HPDE6-E6E7 (cell line): ENCODE measurements around the gene CCBE1.
A peak's percentile ranks its signal among the peaks of the same experiment; 100 is the strongest.

Source experiments
- DNase-seq: peaks from one replicate; pipeline ENCODE4 v3.0.0; 2011; ENCODE audit warnings: missing footprints; ENCODE audit errors: extremely low spot score

Gene CCBE1

DNA sequence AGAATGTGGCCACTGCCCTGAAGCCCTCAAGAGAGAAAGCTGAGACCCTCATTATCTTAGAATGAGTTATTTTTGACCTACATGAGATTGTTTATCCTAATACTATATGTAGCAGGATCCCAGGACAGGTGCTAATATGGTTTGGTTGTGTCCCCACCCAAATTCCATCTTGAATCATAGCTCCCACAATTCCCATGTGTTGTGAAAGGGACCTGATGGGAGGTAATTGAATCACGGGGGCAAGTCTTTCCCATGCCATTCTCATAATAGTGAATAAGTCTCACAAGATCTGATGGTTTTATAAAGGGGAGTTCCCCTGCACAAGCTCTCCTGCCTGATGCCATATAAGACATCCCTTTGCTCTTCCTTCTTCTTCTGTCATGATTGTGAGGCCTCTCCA is 76.8 kb downstream of the CCBE1 start:
- DNase-seq, result no peak

DNA sequence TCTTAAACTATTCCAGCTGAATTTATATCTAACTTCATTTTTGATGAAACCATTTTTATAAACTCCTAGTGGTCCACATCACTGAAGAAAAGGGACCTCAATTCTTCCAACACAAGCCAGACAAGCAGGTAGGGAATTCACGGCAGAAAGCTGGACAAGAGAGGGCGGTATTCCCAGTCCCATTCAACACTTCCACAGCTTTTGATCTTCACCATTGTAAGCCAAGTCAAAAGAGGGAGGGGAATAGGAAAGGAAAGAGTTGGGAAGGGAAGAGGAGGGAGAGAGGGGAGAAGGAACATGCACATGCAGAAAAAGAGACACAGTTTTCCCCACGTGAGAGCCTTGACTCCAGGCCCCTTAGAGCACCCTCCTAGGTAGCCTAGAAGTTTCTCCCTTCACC is 77.4 kb downstream of the CCBE1 start:
- no peak for DNase-seq

DNA sequence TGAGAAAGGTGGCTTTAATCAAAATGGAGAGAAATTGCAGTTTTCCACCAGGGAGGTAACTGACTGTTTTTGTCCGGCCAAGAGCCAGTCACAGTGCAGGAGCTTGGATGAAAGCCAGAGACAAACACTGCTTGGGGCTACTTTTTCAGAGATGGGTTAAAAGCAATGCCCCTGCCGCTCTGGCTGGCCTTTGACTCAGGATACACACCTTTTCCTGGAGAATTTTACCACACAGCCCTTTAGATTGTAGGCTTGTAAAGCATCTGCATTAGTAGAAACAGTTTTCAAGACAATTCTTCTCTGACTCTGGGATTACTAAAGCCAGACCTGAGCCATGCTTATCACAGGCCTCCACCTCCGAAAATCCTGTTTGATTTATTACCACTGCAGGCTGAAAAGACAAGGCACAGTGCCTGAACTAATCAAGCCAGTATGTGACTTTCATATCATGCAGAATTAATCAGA is 79.7 kb downstream of the CCBE1 start:
- DNase-seq, result no peak

DNA sequence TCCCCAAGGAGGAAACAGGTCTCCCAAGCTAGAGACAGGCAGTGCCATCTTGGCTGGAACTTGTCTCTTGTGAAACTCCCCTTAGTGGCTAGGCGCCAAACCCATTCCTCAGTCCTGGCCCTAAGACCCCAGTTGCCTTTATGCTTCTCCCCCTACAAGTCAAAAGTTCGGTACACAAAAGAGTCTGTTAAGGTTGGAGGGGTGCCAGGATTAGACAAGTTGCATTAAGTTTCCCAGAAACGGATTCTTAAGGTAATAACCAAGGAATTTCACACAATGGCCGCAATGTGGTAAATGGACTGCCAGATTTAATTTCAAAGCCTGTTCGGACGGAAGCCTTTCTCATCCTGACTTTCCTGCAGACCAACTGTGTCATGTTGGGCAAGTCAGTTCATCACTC is 80.7 kb downstream of the CCBE1 start:
- no peak for DNase-seq

DNA sequence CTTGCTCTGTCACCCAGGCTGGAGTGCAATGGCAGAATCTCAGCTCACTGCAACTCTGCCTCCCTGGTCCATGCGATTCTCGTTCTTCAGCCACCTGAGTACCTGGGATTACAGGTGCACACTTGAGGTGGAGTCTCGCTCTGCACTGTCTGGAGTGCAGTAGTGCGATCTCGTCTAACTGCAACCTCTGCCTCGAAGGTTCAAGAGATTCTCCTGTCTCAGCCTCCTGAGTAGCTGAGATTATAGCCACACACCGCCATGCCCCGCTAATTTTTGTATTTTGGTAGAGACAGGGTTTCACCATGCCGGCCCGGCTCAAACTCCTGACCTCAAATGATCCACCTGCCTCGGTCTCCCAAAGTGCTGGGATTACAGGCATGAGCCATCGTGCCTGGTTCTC is 83.3 kb downstream of the CCBE1 start:
- DNase-seq, result no peak

DNA sequence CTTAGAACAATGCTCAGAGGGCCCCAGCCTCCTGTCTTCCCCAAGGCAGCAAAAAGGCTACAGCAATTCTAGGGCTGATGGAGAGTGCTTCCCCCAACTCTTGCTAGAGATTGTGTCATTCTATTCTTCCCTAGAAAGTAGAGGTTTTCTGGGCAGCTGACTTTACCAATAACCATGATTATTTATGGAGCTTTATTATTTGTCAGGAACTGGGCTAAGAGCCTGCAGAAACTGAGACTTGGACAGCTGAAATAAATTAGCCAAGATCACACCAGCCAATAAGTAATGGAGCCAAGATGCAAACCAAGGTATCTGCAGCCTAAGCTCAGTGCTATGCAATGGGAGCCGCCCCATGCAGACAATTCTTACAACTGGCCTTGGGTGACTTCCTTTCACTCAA is 84.8 kb downstream of the CCBE1 start:
- DNase-seq, result no peak

DNA sequence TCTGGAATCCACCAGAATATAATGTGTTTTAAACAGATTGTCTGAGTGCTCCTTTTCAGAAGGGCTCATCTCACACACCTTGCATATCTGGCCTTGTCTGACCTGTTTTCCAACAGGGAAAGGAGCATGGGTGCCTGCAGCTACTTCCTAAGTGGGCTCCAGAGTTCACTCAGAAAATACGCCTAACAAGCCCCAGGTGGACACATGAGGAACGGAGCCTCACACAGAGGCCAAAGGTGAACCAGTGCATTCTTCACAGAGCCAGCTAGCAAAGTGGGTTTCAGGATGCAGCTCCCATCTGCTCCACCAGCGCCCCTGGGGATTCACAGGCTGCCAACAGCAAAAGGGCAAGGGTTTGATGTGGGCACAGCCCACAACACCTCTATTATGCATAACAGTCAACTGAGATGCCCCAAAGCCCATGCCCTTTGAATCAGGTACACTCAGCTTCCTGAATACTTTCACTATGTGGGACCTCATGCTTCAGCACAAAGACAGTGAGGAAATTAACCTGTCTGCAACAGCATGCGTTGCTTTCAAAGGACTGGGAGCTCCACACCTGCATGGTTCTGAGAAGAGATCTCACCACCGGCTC is 86.6 kb downstream of the CCBE1 start:
- DNase-seq, result no peak

DNA sequence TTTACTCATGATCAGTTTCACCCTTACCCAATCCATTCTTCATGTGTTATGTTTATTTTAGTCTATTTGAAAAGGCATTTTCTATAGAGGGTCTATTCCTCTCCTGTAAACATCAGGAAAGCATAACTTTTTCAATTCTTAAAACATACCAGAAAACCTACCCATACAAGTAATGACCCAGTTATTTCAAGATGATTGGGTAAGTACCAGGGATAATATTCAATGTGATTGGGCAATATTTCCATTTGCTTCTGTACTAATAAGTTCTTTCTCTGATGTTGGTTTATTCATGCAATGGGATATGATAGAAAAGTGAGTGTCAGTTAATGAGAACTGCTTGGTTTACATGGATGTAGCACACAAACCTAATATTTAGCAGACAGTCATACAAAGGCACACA is 87.6 kb downstream of the CCBE1 start:
- no peak for DNase-seq

DNA sequence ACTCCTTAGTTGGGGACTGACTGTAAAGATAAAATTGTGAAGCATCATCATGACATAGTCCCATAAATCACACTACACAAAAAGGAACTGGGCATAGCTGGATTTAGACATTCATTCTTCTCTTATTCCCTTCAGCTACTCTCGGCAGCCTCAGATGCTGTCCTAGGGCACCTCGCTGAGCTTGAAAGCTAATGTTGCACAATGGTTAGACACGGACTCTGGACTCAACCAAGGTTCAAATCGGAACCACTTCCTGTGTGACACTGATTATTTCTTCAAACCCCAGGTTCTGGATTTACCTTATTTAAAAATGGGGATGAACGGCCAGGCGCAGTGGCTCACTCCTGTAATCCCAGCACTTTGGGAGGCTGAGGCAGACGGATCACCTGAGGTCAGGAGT is 89.8 kb downstream of the CCBE1 start:
- no peak for DNase-seq

DNA sequence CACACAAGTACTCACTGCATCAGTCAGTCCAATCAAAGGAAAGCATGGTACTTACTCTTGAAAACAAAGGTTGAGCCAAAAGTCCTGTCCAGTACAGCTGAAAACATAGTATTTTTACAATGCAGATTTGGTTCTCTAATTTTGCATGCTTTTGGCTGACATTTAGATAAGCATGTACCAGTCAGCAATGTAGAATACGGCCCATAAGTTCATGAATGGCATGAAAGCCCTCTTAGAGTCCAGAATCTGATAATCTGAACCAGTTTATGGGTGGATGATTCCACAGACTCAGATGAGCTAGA is 90.2 kb downstream of the CCBE1 start:
- no peak for DNase-seq

DNA sequence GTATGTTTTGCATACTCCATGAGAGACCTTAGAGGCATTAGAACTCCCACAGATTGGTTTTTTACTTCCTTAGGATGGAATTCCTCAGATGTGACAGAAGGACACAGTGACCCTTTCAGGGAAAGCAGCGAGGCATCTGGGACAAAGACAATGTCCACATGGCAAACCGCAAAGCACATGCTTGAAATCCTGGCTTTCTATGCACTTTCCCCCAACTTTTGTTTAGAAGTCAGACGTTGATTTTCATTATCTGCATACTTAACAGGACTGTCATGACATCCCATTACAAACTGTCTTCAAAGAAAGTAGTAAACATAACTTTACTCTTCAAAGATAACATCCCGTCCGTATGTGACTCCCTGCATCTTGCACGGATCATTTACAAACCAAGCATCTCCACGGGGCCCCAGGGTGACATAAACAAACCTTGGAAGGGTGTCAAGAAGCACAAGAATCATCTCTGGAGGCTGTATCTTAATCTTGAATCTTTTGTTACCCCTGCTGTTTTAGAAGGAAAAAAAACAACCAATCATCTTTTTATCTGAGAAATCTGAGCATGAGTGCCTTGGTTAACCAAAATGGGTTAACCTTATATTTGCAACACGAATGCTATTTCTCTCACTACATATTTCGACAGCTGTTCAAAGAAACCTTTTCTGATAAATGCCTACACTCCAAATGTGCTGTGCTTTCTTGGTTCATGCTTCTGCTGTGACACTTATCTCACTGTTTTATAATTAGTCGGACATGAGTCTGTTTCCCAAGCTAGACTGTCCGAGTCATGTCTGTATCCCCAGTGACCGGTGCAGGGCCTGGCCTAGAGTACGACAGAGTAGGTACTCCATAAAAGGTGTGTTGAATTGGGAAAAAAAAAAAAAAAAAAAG is 90.8 kb downstream of the CCBE1 start:
- DNase-seq, result no peak

DNA sequence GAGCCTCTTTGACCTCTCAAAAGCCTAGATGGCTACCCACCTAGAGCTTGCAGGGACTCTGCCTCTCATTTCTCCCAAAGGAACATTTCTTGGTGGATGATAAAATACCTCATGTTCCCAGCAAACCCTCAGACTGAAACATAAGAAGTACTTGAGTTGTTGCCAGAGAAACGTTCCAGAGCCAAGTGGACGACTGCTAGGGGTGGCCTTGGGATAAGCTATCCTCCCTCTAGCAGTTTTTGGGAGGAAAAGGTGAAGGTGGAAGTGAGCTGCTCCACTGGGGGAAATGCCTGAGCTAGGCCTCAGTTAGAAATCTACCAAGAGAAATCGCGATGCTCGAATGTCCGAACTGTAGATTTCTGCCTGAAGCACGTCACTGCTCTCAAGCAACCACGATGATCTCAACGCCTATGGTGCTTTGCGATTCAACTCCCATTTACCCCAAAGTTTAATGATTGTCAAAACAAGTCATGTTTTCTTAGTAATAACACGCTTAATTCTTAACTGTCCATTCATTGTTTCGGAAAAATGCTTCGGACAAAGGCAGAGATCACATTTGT is 91.5 kb downstream of the CCBE1 start:
- DNase-seq, result no peak

DNA sequence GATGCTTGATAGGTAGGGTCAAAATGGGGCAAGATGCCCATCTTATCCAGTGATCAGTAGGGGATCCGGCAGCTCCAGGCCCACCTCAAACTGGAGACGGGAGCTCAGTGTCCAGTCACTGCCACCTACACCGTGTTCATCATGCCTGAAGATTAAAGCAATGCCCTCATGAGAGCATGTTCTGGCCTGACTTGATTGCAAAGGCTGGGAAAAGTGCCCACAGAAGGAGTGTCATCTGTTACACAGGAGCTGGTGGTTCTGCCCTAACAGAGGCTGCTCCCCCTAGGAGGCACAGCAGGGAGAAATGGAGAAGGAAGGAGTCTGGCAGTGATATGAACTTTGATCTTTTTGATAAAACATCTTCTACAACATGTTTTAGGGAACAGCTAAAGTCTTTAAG is 92.3 kb downstream of the CCBE1 start:
- peak; percentile 66 for DNase-seq

DNA sequence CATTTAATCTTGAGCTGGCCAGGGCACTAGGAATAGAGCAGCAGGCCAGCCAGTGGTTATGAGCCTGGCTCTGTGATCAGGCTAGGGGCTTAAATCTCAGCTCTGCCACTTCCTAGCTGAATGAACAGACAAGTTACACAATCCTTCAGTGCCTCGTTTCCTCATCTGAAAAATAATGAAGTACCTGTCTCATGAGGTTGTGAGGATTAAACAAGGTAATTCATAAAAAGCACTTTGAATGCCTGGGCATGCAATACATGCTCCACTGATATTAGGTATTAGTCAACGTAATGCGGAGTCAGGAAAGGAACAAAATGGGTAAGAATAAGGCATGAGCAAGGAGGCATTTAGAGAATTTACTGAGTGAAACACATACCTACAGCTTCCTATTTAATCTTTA is 100.2 kb downstream of the CCBE1 start:
- no peak for DNase-seq

DNA sequence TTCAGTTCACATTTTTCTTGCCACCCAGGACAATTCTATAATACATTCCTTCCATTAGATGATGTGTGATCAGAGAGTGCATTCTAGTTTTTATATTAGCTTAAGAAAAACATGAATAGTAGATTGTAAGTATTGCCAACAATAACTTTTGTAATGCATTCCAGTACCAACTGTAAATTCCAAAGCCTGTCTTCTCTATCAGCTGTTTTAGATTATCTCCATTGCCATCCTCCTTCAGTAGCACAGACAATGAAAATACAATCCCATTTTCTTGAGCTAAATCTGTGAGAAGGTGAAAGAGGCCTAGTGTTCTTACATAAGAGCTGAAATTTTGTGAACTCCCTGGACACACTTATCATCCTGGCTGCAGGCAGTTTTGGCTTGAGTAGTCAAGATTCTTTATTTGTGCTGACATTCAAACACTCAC is 103.9 kb downstream of the CCBE1 start:
- DNase-seq, result no peak

DNA sequence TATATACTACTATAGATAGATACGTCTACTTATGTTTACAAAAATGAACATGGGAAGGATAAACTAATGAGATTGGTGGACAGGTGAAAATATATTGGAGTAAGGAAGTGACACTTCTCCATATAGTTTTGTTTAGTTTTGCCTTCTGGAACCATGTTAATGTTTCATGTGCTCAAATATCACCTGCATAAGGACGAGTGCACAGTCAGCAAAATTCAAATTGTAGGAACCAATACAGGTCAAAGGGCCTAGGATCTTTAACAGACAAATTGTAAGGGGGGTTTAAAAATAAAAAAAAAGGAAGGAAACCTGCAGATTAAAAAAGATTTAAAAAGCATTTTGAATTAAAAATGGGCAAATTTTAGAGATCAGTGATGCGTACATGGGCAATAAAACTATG is 104.6 kb downstream of the CCBE1 start:
- DNase-seq, result no peak

DNA sequence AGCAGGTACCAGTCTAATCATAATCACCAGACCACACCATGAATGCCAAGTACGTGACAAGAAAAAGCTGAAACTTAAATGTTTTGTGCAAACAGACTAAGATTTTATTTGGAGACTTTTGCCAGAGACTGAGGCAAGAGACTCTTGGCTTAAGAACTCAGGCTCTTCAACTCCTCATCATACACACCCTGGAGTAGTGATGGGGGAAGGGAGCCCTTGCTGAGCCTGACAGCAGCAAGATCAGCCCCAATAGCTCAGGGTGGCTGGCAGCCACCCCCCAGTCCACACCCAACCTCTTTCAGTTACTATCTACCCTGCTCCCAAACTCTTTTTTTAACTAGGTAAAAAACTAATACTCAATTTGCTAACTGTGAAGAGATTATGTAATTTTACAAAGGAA is 114.8 kb downstream of the CCBE1 start:
- DNase-seq, result no peak

DNA sequence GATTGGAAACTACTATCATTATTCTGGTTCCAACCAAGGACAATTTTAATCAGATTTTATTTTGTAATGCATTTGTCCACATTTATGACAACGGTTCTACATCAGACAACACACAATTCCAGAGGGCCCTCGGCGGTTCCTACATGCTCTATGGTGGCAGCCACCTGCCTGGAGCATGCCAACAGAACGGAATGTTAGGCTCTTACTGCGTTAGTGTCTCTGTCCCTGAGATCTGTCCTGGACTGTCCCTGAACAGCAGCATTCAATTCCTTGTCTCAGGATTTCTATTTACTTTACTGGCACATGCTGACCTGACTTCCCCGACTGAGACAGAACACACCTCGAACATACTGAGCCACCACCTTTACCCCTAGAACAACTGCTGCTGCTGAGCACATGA is 117.7 kb downstream of the CCBE1 start:
- DNase-seq, result no peak

DNA sequence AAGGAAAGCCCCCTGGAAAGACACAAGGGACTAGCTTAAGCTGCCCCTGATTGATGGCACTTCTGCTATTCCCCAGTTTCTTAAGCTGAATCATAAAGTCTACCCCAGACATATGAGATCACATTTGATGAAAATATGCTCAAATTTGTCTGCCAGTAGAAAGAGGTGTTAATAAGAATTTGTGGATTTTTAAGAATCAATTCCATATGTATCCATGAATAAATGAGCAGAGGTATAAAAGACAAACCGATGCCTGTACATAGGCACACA is 119.9 kb downstream of the CCBE1 start:
- DNase-seq, result no peak

DNA sequence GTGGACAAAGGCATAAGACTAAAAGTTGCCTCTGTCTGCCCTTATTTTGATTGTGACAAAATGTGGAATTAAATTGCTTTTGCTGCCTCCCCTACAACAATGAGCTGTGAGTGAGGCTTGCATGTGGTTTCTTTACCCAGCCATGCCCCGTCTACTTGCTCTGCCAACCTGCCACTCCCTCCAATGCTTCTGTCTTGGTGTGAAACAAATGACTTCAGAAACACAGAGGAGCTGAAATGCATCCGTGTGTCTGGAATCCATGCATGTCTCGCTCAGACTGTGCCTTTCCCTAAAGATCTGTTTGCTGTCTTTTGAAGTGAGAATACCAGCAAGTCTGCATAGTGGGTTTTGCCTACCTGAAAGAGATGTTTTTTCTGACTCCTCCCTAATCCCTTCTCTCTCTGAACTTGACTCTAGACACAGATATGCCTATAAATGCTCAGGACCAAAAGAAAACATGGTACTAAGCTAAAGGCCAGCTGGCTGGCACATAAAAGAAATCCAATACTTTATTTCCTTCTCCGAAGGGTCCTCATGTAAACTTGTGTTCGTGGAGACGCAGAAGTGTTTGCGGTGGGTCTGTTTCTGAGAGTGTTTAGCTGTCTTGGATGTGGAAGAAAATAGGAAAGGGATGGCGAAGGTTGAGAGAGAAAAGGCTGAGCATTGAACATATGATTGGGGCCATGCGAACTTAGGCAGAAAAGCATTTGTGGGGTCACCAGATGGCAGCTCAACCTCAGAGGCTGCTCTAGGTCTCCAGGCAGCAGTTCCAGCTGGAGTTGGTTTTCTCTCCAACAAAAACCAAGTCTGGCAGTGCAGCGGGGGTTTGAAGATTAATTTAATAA is 120.5 kb downstream of the CCBE1 start:
- no peak for DNase-seq

DNA sequence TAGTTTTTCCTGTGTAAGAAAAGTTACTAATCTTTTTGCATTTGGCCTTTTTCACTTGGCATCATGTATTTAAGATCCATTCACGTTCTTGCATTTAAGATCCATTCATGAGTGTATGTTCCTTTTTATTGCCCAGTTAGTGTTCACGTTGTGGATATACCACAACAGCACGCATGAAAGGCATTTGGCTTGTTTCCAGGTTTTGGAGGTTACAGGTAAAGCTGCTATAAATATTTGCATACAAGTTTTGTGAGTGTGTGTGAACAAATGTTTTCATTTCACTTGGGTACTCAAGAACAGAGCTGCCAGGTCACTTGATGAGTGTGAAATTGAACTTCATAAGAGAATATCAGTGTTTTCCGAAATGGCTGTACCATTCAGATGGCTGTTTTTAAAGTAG is 121.2 kb downstream of the CCBE1 start:
- no peak for DNase-seq

DNA sequence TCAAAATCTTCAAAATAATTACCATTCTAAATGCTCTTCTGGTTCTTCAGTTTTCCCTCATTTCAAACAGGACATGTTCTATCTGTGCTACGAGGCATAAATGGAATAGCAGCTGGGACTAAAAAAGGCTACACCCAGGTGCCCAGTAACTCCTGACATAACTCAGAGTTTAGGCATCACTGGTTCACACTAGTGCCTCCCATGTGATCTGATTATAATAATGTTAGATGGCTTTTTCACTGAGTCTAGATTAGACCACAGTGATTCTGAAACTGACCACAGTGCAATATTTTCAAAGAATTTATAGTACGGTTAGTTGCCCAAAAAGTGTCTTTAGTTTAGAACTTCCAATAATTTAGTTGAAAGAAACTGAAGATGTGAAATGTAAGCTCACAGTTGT is 123.3 kb downstream of the CCBE1 start:
- DNase-seq, result no peak

DNA sequence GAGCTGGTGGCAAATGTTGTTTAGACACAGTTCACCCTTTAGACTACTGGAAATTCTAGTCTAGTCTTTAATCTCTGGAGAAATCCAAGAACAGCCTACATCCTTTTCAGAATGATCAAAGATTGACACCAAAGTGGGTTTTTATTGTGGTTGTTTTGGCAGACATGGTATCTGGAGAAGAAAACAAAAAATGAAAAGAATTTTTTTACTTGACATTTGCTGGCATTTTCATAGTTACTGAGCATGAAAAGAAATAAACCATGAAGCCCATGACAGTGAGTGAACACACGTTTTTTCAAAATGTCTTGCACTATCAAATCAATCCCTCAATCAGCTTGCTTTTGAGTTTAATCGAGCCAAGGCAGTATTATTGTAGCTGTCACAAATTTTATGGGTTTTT is 125.3 kb downstream of the CCBE1 start:
- DNase-seq, result no peak
